ENCODE measurements around the gene IFITM1. TPM values are rescaled to one million over a fixed set of nuclear protein-coding genes. Genes with fewer than 3 reads are reported as not detected.

IFITM1 gene
- total RNA-seq, 1 experiment from 2014 or later, result 544 TPM

DNA sequence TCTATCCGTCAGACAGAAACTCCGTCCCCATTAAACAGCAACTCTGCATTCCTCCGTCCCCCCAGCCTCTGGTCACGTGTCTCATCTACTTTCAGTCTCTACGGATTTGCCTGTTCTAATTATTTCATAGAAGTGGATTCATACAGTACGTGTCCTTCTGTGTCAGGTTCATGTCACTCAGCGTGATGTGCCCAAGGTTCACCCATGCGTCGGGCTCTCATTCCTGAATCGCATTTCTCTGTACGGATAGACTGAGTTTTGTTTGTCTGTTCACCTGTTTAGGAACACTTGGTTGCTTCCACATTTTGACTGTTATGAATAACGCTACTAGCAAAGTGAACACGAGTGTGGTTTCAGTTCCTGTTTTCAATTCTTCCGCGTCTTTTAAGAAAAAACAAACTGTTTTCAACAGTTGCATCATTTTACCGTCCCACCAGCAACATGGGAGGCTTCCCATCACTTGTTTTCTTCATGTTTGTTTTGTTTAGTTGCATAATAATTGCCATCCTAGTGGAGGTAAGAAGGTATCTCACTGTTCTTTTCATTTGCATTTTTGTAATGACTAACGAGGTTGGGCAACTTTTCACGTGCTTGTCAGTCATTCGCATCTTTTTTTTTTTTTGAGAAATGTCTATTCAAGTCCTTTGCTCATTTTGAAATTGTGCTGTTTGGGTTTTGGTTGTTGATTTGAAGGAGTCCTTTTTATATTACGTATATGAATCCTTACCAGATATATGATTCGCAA lies 44.5 kb upstream of the IFITM1 start (continued):
- TF ChIP-seq, protein P1, sequence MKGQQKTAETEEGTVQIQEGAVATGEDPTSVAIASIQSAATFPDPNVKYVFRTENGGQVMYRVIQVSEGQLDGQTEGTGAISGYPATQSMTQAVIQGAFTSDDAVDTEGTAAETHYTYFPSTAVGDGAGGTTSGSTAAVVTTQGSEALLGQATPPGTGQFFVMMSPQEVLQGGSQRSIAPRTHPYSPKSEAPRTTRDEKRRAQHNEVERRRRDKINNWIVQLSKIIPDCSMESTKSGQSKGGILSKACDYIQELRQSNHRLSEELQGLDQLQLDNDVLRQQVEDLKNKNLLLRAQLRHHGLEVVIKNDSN (CRISPR knock-in tag; IDR thresholded peaks at IDR 0.05), result peak; percentile 70; the same call in 1 of the 2 replicates
- no peak for TF ChIP-seq GRHL2 (CRISPR knock-in tag; IDR thresholded peaks at IDR 0.05; ENCODE audit: insufficient replicate concordance, severe bottlenecking)
- TF ChIP-seq KAT7 (CRISPR knock-in tag; IDR thresholded peaks at IDR 0.05; ENCODE audit: borderline replicate concordance), result no peak
- TF ChIP-seq ZNF263 (CRISPR knock-in tag; IDR thresholded peaks at IDR 0.05; ENCODE audit: low read depth), result no peak
- TF ChIP-seq NFYB (CRISPR knock-in tag; conservative IDR thresholded peaks at IDR 0.05; ENCODE audit: low read depth), result no peak
- TF ChIP-seq, protein P2, sequence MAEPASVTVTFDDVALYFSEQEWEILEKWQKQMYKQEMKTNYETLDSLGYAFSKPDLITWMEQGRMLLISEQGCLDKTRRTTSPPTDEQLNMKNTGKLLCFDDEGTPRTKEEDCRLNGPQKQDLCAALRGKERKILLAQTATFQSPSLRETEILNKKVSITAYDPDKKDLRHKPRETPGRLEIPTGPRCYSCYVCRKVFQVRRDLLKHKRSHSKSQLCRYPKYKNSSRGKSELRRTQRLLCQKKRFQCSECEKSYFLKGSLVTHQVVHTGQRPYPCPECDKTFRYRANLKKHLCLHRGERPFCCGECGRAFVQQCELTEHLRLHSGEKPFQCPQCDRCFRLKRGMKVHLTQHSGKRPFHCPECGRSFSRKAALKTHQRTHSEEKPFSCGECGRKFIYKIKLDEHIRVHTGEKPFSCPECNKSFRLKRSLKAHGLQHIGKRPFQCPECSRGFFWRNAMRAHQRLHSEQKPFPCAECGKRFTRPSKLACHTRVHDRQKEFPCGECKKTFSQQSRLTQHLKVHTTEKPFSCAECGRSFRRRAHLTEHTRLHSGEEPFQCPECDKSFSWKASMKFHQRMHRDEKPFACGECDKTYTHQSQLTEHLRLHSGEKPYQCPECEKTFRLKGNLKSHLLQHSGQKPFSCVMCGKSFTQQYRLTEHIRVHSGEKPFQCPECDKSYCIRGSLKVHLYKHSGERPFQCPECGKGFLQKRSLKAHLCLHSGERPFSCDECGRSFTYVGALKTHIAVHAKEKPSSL (CRISPR knock-in tag; conservative IDR thresholded peaks at IDR 0.05), result no peak
- peak; percentile 86 for TF ChIP-seq GABPB1 (CRISPR knock-in tag; IDR thresholded peaks at IDR 0.05)
- TF ChIP-seq, protein P3, sequence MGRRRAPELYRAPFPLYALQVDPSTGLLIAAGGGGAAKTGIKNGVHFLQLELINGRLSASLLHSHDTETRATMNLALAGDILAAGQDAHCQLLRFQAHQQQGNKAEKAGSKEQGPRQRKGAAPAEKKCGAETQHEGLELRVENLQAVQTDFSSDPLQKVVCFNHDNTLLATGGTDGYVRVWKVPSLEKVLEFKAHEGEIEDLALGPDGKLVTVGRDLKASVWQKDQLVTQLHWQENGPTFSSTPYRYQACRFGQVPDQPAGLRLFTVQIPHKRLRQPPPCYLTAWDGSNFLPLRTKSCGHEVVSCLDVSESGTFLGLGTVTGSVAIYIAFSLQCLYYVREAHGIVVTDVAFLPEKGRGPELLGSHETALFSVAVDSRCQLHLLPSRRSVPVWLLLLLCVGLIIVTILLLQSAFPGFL (CRISPR knock-in tag; IDR thresholded peaks at IDR 0.05; ENCODE audit: borderline replicate concordance), result no peak
- TF ChIP-seq, protein P4, sequence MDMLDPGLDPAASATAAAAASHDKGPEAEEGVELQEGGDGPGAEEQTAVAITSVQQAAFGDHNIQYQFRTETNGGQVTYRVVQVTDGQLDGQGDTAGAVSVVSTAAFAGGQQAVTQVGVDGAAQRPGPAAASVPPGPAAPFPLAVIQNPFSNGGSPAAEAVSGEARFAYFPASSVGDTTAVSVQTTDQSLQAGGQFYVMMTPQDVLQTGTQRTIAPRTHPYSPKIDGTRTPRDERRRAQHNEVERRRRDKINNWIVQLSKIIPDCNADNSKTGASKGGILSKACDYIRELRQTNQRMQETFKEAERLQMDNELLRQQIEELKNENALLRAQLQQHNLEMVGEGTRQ (CRISPR knock-in tag; IDR thresholded peaks at IDR 0.05), result peak; percentile 66

DNA sequence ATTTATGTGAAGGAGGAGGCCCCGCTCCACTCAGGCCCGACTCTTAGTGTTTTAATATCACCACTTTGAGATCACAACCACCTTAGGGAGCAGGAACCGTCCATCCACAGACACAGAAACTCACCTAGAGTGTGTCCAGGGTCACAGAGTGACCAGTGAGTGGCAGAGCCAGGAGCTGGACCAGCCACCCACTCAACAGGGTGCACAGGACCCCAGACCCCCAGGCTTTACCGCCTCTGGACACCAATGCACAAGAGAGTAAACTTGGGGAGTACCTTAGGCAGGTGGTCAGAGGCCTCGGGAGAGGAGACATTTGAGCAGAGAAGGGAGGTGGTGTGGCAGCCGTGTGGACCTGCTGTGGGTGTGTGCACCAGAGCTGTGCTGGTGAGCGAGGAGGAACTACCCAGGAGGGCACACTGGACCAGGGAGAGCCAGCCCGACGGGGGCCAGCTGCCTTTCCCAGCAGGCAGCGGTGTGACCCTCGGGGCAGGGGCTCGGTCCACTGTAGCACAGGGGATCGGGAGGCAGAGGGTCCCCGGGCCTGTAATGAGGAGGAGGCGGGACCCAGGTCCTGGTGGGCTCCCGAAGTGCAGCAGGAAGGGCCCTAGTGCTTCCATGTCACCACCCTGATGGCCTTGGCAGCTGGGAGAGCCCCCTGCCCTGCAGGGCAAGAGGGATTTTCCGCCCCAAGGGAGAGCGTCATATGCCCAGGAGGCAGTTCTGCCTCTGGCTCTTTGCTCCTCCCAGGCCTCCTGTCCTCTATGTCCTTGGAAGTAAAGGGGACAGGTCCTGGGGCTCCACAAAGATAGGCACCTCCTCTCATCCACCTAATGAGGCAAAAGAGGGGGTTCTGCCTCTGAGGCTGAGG lies 43.2 kb upstream of the IFITM1 start:
- no peak for DNase-seq (ENCODE audit: low spot score)
- Mint-ChIP-seq H3K27ac (peak overlapping the region; percentile 41; the same call in 1 of the 2 replicates), H3K36me3 (0 out of 2 replicates have a peak, but pooled peaks cover 3% of the 10 kb centered on the region), H3K4me3 (no peak overlapping the region), H3K4me1 (peaks cover 36% of the 10 kb centered on the region), H3K9me3 (peaks cover 4% of the 10 kb centered on the region; the same call in 1 of the 2 replicates), H3K27me3 (ENCODE audit: low read depth) (no peaks in the 10 kb centered on the region; the same call in 1 of the 2 replicates)
- POLR2A ChIA-PET, result interaction anchor here (0.6 to 1.2 kb wide), 2 partner anchors 13 to 86 kb away, joined by 3 to 4 read pairs; no protein-coding TSS in a partner anchor
- CTCF ChIA-PET, result interaction anchor here (1.0 kb wide), 1 partner anchor 47 kb away, joined by 3 read pairs; no protein-coding TSS in a partner anchor
- ATAC-seq, result no peak
- TF ChIP-seq HMGA2 (CRISPR knock-in tag; IDR thresholded peaks at IDR 0.05) (no peak), JAZF1 (CRISPR knock-in tag; IDR thresholded peaks at IDR 0.05) (no peak), SP1 (CRISPR knock-in tag; conservative IDR thresholded peaks at IDR 0.05) (no peak), NFATC4 (CRISPR knock-in tag; IDR thresholded peaks at IDR 0.05) (no peak), ZNF416 (CRISPR knock-in tag; IDR thresholded peaks at IDR 0.05) (no peak), ESRRA (CRISPR knock-in tag; IDR thresholded peaks at IDR 0.05; ENCODE audit: borderline replicate concordance) (no peak), SMAD4 (CRISPR knock-in tag; IDR thresholded peaks at IDR 0.05) (no peak), SOX15 (CRISPR knock-in tag; IDR thresholded peaks at IDR 0.05) (no peak), GTF2I (CRISPR knock-in tag; conservative IDR thresholded peaks at IDR 0.05) (no peak)
- TF ChIP-seq, protein P5, sequence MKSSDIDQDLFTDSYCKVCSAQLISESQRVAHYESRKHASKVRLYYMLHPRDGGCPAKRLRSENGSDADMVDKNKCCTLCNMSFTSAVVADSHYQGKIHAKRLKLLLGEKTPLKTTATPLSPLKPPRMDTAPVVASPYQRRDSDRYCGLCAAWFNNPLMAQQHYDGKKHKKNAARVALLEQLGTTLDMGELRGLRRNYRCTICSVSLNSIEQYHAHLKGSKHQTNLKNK (CRISPR knock-in tag; IDR thresholded peaks at IDR 0.05), result no peak
- TF ChIP-seq, protein P3 (CRISPR knock-in tag; IDR thresholded peaks at IDR 0.05; ENCODE audit: borderline replicate concordance), result no peak
- TF ChIP-seq, protein P6, sequence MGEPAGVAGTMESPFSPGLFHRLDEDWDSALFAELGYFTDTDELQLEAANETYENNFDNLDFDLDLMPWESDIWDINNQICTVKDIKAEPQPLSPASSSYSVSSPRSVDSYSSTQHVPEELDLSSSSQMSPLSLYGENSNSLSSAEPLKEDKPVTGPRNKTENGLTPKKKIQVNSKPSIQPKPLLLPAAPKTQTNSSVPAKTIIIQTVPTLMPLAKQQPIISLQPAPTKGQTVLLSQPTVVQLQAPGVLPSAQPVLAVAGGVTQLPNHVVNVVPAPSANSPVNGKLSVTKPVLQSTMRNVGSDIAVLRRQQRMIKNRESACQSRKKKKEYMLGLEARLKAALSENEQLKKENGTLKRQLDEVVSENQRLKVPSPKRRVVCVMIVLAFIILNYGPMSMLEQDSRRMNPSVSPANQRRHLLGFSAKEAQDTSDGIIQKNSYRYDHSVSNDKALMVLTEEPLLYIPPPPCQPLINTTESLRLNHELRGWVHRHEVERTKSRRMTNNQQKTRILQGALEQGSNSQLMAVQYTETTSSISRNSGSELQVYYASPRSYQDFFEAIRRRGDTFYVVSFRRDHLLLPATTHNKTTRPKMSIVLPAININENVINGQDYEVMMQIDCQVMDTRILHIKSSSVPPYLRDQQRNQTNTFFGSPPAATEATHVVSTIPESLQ (CRISPR knock-in tag; IDR thresholded peaks at IDR 0.05), result no peak
- TF ChIP-seq, protein P7, sequence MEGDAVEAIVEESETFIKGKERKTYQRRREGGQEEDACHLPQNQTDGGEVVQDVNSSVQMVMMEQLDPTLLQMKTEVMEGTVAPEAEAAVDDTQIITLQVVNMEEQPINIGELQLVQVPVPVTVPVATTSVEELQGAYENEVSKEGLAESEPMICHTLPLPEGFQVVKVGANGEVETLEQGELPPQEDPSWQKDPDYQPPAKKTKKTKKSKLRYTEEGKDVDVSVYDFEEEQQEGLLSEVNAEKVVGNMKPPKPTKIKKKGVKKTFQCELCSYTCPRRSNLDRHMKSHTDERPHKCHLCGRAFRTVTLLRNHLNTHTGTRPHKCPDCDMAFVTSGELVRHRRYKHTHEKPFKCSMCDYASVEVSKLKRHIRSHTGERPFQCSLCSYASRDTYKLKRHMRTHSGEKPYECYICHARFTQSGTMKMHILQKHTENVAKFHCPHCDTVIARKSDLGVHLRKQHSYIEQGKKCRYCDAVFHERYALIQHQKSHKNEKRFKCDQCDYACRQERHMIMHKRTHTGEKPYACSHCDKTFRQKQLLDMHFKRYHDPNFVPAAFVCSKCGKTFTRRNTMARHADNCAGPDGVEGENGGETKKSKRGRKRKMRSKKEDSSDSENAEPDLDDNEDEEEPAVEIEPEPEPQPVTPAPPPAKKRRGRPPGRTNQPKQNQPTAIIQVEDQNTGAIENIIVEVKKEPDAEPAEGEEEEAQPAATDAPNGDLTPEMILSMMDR (IDR thresholded peaks at IDR 0.05), result no peak
- TF ChIP-seq, protein P8, sequence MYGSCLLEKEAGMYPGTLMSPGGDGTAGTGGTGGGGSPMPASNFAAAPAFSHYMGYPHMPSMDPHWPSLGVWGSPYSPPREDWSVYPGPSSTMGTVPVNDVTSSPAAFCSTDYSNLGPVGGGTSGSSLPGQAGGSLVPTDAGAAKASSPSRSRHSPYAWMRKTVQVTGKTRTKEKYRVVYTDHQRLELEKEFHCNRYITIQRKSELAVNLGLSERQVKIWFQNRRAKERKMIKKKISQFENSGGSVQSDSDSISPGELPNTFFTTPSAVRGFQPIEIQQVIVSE (CRISPR knock-in tag; IDR thresholded peaks at IDR 0.05; ENCODE audit: borderline replicate concordance), result no peak
